Activated T-cell treated with anti-CD3 and anti-CD28 coated beads for 1 hour (primary cell): ENCODE data around the gene SMYD4.
"Not testable (repeated sequence)": the region's sequence is repeated elsewhere in the genome, so short reads cannot be mapped to it uniquely, and the experiment has no call there.

Experiments used
- DNase-seq: peaks from one replicate; pipeline ENCODE4 v3.0.0-alpha.2; 2020; ENCODE audit warnings: low read depth

SMYD4 gene

GRCh38 chr17:1783271-1783670, 46.4 kb downstream of the SMYD4 start:
- DNase-seq, result no peak

GRCh38 chr17:1782171-1782567, 47.5 kb downstream of the SMYD4 start:
- no peak for DNase-seq

GRCh38 chr17:1779571-1780131, 50.1 kb downstream of the SMYD4 start:
- no peak for DNase-seq

- no peak for DNase-seq
These were observed 52.8 kb downstream of the SMYD4 start for GRCh38 chr17:1776857-1777256.

- no peak for DNase-seq
These were observed 53.4 kb downstream of the SMYD4 start for GRCh38 chr17:1776328-1776727.

- DNase-seq, result no peak
These were observed 55.1 kb downstream of the SMYD4 start for GRCh38 chr17:1774390-1775176.

GRCh38 chr17:1773696-1774181, 56.0 kb downstream of the SMYD4 start:
- DNase-seq, result no peak

DNA sequence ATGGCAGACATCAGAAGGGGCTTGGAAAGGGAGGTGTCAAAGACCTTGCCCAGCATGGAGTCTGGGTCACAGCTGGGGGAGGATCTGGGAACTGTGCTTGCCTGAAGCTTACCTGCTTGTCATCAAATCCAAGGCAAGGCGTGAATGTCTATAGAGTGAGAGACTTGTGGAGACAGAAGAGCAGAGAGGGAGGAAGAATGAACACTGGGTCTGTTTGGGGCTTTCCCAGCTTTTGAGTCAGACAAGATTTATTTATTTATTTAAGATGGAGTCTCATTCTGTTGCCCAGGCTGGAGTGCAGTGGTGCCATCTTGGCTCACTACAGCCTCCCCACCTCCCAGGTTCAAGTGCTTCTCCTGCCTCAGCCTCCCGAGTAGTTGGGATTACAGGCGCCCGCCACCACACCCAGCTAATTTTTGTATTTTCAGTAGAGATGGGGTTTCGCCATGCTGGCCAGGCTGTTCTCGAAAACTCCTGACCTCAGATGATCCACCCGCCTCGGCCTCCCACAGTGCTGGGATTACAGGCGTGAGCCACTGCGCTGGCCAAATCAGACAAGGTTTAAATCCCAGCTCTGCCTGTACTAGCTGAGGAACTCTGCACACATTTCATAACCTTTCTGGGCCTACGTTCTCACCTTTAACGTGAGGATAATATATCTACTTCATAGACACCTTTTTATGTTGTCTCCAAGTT, 56.6 kb downstream of the SMYD4 start:
- not testable (repeated sequence) for DNase-seq

DNA sequence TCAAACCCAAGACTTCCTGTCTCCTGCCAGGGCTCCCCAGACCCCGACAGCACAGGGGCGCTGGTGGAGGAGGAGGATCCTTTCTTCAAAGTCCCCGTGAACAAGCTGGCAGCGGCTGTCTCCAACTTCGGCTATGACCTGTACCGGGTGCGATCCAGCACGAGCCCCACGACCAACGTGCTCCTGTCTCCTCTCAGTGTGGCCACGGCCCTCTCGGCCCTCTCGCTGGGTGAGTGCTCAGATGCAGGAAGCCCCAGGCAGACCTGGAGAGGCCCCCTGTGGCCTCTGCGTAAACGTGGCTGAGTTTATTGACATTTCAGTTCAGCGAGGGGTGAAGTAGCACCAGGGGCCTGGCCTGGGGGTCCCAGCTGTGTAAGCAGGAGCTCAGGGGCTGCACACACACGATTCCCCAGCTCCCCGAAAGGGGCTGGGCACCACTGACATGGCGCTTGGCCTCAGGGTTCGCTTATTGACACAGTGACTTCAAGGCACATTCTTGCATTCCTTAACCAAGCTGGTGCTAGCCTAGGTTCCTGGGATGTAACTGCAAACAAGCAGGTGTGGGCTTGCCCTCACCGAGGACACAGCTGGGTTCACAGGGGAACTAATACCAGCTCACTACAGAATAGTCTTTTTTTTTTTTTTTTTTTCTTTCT, 59.8 kb downstream of the SMYD4 start:
- DNase-seq, result no peak

DNA sequence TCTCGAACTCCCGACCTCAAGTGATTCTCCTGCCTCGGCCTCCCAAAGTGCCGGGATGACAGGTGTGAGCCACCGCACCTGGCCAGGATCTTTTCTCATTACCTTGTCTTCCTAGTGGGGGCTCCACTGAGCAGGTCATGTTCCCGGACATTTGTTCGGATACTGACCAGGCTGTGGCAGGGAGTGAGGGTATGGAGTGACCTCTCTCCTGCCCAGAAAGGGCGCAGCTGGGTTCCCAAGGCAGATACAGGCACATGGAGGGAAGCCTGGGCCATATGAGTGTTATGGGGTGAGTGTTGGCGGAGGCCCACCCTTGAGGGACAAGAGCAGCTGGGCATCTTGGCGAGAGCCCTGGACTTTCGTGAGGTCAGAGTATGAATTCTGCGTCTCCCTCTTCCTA, 62.3 kb downstream of the SMYD4 start:
- DNase-seq, result no peak

DNA sequence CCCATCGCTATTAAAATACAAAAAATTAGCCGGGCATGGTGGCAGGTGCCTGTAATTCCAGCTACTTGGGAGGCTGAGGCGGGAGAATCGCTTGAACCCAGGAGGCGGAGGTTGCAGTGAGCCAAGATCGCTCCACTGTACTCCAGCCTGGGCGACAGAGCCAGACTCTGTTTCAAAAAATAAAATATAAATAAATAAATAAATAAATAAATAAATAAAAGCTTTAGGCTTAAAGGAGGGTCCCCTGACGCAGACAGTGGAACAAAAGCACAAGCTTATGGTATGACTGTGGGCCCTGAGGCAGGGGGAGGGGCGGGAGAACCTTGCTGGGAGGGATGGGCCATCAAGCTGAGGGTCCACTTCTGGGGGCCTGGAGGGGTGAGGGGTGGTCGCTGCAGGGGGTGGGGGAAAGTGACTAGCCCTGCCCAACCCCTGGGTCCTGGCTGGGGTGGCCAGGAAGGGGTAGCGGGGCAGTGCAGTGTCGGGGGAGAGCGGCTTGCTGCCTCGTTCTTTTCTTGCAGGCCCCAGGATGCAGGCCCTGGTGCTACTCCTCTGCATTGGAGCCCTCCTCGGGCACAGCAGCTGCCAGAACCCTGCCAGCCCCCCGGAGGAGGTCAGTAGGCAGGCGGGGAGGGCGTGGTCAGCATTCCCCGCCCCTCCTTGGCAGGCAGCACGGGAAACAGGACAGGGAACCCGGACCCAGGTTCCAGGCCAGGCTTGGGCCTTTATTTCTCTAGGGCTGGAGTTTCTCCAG, 63.1 kb downstream of the SMYD4 start:
- DNase-seq, result no peak

- no peak for DNase-seq
These were observed 64.1 kb downstream of the SMYD4 start for GRCh38 chr17:1765576-1765975.

DNA sequence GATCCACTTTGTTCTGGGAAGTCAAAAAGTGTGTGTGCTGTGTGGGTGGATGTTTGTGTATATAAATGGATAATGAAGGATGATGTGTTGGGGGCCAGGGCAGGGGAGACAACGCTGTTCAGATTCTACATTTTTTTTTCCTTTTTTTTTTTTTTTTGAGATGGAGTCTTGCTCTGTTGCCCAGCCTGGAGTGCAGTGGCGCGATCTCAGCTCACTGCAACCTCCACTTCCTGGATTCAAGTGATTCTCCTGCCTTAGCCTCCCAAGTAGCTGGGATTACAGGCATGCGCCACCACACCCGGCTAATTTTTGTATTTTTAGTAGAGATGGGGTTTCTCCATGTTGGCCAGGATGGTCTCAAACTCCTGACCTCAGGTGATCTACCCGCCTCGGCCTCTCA, 65.0 kb downstream of the SMYD4 start:
- DNase-seq, result not testable (repeated sequence)

GRCh38 chr17:1764284-1764683, 65.4 kb downstream of the SMYD4 start:
- DNase-seq, result peak; percentile 44

DNA sequence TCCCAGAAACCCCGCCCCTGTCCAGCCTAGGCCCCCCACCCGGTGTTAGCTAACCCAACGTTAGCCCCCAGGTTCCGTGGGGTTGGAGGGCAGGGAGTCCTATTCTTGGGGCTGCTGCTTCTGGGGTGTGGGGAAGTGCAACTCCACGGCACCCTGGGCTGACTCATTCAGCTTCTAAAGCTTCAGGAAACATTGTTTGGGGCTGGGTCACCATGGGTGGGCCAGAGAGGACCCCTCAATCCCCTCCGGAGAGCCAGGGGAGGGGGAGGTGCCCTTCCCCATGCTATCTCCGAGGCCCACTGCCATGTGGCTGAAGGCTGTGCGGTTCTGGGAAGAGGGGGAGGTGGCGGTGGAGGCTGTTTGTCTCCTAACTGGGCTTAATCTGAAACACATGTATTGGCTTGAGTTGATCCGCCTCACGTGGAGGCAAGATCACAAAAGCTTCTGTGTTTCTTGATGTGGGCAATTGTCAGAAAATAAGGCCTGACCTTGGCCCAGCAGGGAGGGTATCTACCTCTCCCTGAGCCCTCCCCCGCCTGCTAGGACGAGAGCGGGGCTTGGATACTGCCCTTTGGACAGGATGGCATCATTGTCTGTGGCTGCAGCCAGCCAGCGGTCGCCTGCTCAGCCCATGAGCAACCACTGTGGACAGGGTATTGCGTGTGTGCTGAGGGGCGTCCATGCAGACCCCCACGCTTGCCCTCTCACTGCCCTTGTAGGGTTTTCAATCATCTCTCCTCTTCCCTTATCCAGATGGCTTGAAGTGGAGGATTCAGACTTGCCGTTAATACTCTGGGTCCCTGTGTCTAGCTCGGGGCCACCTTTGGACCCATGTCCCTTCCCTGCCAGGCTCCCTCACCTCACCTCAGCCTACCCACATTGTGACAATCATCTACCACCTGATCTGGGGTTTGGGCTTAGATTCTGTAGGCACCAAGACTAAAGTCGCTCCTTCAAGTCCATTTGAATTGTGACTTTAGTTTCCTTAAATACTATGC, 66.5 kb downstream of the SMYD4 start:
- DNase-seq, result no peak

GRCh38 chr17:1762233-1762900, 67.3 kb downstream of the SMYD4 start:
- DNase-seq, result no peak

- DNase-seq, result no peak
These were observed 70.2 kb downstream of the SMYD4 start for GRCh38 chr17:1759529-1759928.

DNA sequence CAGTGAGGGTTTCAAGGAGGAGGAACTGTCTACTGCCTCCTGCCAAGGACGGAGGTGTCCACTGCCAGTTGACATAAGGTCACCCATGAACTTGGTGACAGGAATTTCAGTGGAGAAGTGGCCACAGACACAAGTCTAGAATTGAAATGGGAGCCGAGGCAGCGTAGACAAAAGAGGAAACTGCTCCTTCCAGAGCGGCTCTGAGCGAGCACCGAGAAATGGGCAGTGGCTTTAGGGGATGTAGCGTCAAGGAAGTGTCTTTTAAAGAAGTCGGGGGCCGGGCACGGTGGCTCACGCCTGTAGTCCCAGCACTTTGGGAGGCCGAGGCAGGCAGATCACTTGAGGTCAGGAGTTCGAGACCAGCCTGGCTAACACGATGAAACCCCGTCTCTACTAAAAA, 70.9 kb downstream of the SMYD4 start:
- no peak for DNase-seq

- DNase-seq, result no peak
These were observed 73.9 kb downstream of the SMYD4 start for GRCh38 chr17:1755827-1756262.

DNA sequence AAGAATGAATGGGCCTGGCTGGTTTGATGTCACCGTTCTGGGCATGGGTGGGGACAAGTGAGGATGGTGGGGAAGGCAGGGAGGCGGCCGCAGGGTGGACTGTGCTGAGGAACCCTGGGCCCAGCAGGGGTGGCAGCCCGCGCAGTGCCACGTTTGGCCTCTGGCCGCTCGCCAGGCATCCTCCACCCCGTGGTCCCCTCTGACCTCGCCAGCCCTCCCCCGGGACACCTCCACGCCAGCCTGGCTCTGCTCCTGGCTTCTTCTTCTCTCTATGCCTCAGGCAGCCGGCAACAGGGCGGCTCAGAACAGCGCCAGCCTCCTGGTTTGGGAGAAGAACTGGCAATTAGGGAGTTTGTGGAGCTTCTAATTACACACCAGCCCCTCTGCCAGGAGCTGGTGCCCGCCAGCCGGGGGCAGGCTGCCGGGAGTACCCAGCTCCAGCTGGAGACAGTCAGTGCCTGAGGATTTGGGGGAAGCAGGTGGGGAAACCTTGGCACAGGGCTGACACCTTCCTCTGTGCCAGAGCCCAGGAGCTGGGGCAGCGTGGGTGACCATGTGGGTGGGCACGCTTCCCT, 74.4 kb downstream of the SMYD4 start:
- no peak for DNase-seq
